Measurements from ENCODE around the gene PTPRM.

The PTPRM gene

GRCh38 chr18:8386669-8387380, 819.7 kb downstream of the PTPRM start:
- no peak for DNase-seq

- DNase-seq, result no peak
These were observed 822.5 kb downstream of the PTPRM start for GRCh38 chr18:8389391-8390340.

- no peak for DNase-seq
These were observed 824.0 kb downstream of the PTPRM start for GRCh38 chr18:8391068-8391467.

GRCh38 chr18:8396254-8396653, 829.1 kb downstream of the PTPRM start:
- DNase-seq, result no peak

- no peak for DNase-seq
These were observed 829.9 kb downstream of the PTPRM start for GRCh38 chr18:8397034-8397433.

DNA sequence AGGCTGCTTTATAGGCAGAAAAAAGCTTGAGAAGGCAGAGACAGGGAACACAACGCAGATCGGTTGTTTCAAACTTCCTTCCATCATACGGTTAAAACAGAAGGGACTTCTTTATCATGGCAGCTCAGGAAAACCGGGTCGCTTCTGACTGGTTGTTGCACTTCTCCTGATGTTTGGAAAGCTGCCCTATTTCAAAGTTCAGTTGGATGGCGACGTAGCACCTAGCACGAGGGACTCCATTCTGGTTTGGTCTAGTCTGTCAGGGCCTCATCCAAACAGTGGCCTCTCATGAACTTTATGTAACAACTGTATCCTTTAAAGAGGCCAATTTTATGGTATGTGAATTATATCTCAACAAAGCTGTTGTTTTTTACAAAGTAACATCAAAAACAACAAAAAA, 832.0 kb downstream of the PTPRM start:
- no peak for DNase-seq

DNA sequence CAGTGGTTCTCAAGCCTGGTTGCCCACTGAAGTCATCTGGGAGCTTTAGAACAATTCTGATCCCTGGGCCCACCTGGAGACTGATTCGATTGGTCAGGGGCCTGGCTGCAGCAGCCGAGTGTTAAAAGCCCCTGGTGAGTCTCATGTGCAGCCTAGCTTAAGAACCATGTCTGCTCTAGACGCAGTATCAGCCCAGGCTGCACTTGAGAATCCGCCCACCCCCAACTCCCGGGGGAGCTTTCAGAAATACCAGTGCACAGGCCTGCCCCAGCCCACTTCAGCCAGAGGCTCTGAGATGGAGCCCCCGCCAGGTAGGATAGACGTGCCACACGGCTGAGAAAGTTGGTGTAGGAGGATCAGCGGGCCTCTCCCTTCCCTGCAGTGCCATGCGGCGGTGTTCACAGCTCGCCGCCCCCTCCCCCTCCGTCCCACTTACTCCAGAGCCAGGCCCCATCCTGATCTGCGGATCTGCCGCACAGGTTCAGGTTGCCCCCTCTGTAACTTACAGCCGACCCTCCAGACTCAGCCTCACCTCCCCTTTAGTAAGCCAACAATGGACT, 833.2 kb downstream of the PTPRM start:
- DNase-seq, result no peak

DNA sequence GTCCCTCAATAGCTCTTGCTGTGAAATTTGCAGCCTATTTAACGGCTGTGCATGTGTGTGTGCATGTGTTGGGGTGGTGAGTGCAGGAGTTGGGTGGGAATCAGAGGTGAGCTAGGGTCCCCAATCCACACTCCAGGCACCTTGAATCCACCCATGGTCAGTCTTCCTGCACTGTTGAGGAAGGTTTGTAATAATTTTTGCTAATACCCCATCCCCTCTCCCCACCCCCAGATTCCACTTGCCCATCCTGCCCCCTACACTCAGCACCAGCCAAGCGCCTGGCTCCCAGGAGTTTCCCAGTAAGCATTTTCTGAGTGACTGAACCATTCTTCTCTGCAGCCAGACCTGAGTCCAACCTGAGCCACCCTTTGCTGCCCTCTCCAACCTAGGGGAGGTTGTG, 833.7 kb downstream of the PTPRM start:
- no peak for DNase-seq

- no peak for DNase-seq
These were observed 834.5 kb downstream of the PTPRM start for GRCh38 chr18:8401606-8402005.

DNA sequence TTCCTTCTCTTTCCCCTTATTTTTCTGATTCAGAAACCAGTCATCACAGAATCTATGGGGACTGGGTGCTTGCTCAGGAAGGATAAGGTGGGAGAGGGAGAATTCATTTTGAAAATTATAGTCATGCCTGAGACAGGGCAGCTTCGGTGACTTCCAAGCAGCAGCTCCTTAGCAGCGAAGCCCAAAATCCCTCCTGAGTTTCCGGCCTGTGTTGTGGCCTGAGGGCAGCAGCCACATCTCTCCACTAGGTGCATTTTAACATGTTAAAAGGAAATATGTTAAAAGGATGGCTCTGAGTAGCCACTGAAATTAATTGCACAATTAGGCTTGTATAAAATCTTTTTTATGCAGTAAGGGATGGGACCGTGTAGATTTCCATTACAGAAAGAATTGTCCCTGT, 835.1 kb downstream of the PTPRM start:
- no peak for DNase-seq

- DNase-seq, result no peak
These were observed 836.6 kb downstream of the PTPRM start for GRCh38 chr18:8403713-8404112.

DNA sequence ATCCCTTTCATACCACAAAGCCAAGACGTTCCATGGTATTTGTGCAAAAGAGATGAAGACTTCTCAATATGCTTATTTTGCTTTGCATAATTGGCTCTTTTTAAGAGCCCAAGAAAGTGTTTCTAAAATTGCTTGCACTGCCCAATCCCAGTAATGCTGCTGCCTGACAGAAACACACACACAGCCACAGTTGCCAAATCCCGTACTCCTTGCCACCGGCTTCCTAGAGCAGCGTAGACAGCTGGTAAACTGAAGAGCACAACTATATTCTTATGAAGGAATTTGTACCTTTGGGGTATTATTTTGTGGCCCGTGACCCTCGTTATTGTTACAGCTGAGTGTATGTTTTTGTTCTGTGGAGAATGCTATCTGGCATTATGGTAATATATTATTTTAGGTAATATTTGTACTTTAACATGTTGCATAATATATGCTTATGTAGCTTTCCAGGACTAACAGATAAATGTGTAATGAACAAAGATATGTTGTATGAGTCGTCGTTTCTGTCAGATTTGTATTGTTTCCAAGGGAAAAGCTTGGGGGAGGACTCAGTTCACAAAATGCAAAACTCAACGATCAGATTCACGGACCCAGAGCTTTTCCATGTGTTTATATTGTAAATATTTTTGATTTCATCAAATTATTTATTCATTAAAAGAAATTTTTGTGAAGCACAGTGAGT, 839.2 kb downstream of the PTPRM start:
- no peak for DNase-seq

GRCh38 chr18:8406868-8407250, 839.7 kb downstream of the PTPRM start:
- no peak for DNase-seq

DNA sequence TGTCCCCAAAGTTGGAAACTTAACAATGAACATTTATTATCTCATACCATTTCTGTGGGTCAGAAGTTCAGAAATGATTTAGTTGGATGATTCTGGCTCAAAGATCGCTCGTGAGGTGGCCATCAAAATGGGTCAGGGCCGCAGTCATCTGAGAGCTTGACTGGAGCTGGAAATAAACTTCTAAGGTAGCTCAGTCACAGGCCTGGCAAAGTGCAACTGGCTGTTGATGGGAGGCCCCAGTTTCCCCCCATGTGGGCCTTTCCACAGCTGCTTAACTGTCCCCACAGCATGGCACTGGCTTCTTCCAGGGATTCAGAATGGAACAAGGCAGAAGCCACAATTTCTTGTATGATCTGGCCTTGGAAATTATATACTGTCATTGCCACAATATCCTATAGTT, 842.0 kb downstream of the PTPRM start:
- no peak for DNase-seq

- DNase-seq, result no peak
These were observed 844.4 kb downstream of the PTPRM start for GRCh38 chr18:8411492-8411891.

GRCh38 chr18:8412117-8412516, 845.0 kb downstream of the PTPRM start:
- DNase-seq, result no peak

DNA sequence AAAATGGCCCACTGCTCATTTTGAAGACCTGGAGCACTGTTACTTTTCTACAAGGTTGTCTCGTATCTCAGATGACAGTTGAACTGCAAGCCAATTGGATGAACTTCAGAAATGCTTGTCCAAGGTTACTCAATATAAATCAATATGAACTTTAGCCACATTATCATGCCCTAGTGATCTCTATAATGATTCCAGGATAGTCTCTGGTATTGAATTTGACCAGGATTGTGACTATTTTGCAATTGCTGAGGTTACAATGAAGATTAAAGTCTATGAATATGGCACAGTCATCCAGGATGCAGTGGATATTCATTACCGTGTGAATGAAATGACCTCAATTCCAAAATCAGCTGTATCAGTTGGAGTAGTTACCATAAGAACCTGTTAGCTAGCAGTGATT, 846.1 kb downstream of the PTPRM start:
- no peak for DNase-seq

DNA sequence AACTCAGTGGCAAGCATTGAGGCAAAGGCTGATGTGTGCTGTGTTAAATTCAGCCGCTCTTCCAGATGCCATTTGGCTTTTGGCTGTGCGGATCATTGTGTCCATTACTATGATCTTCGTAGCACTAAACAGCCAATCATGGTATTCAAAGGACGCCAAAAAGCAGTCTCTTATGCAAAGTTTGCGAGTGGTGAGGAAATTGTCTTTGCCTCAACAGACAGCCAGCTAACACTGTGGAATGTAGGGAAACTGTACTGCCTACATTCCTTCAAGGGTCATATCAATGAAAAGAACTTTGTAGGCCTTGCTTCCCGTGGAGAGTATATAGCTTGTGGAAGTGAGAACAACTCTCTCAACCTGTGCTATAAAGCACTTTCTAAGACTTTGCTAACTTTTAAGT, 846.6 kb downstream of the PTPRM start:
- DNase-seq, result no peak

DNA sequence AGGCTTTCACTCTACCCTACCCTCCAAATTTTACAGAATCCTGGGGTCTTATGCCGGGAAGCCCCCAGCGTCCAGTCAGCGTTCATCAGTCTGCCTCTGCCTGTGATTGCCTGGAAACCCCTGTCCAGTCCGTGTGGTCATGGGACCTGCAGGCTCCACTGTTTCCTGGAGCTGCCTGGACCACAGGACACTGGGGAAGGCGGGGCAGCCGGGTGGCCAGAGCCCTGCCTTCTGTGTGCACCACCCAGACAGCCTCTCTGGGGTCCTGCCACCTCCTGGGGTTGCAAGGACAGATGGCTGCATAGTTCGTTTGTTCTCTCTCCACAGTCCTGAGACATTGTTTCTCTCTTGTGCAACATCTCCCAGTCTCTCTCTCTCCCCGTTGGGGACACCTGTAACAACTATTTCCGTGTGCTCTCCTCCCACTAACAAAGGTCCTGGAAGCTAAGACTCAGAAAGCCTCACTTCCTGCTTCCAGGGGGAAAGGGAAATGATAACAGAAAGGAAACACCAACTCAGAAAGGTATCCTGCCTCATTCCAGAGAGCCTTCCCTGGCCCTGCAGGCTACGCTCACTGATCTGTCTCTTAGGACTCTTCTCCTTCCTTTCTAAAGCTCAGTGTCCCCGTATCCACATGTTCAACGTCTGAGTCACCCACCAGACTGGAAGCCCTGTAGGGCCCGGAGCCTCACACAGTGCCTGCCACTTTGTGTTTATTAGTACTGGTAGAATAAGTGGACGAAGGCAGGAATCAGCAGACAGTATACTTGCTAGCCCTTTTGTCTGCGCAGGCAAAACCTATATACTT, 849.3 kb downstream of the PTPRM start:
- DNase-seq, result no peak

DNA sequence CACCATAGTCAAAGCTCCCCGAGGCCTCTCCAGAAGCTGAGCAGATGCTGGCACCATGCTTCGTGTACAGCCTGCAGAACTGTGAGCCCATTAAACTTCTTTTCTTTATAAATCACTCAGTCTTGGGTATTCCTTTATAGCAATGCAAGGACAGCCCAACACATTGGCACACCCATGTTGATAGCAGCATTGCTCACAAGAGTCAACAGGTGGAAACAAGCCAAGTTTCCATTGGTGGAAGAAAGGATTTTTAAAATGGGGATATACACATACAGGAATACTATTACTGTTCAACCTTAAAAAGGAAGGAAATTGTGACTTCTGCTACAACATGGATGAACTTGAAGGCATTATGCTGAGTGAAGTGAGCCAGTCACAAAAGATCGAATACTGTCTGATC, 855.3 kb downstream of the PTPRM start:
- no peak for DNase-seq

GRCh38 chr18:8423051-8423557, 856.0 kb downstream of the PTPRM start:
- no peak for DNase-seq

DNA sequence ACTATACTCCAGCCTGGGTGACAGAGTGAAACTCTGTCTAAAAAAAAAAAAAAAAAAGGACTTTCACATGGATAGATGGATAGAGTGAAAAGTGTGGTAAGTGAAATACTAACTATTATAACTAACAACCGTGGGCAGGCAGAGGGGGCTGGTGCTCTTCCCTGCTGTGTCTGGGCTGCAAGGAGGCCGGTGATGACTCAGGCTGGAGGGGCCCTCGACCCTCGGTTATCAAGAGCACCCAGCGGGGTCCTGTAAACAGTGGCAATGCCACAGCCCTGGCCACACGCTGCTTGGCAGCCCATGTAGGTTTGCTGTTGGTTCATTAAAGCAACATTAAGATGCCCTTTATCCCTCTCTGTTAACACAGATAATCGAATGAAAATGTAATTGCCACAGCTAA, 857.4 kb downstream of the PTPRM start:
- DNase-seq, result no peak

Measured in DMS153 (cell line).